B cell (primary cell): Measurements from ENCODE around the gene DNM1.

ENCODE experiments used
- EZH2 ChIP-seq: IDR thresholded peaks from 2 replicates; pipeline ENCODE4 v1.6.1; 2012; ENCODE audit warnings: borderline replicate concordance, low read depth, mild to moderate bottlenecking, moderate library complexity, low read length; ENCODE audit not compliant: insufficient read depth, poor library complexity, severe bottlenecking
- TF ChIP-seq, protein P1 (sequence below): fragments of 200-600 bp; IDR thresholded peaks from one replicate; pipeline ENCODE4 v1.8.0; 2022; ENCODE audit warnings: antibody characterized with exemption, mild to moderate bottlenecking

DNA sequence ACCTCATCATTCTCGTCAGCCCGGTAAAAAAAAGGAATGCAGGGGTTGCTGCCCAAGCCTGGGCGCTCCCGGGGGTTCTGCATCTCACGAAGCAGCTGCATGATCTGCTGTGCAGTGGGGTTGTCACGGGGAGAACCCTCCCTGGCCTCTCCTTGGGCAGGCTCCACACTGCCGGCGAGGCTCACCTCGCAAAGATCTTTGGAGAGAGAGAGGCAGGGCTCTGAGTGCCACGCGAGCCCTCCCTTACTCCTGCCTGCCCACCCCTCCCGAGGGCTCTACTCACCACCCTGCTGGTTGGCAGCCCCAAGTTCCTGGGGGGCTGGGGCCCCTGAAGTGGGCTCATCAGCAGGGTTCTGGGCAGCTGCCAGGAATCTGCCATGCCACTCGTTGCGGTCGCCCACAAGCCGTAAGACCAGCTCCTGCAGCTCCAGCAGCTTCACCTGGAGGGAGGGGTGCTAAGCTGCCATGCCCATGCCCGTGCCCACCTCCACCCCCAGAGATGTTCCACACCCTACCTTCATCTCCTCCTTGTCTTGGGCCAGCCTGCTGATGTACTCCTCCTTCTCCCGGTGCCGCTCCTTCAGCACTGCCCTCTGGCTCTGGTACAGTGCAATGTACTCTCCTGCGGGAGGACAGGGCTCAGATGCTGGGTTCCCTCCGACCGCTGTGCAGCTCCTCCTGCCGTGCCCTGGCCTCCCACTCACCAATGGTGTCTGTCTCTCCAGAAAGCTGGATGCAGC lies 54.1 kb downstream of the DNM1 start:
- TF ChIP-seq, protein P1, sequence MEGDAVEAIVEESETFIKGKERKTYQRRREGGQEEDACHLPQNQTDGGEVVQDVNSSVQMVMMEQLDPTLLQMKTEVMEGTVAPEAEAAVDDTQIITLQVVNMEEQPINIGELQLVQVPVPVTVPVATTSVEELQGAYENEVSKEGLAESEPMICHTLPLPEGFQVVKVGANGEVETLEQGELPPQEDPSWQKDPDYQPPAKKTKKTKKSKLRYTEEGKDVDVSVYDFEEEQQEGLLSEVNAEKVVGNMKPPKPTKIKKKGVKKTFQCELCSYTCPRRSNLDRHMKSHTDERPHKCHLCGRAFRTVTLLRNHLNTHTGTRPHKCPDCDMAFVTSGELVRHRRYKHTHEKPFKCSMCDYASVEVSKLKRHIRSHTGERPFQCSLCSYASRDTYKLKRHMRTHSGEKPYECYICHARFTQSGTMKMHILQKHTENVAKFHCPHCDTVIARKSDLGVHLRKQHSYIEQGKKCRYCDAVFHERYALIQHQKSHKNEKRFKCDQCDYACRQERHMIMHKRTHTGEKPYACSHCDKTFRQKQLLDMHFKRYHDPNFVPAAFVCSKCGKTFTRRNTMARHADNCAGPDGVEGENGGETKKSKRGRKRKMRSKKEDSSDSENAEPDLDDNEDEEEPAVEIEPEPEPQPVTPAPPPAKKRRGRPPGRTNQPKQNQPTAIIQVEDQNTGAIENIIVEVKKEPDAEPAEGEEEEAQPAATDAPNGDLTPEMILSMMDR = no peak
- no peak for TF ChIP-seq EZH2
